GM12865 (cell line): ENCODE results near the gene ATF7.

Experiments used
- DNase-seq: peaks from one replicate; pipeline ENCODE4 v3.0.0; 2010; ENCODE audit warnings: low read depth
- H3K4me3 ChIP-seq: 2 replicates; pipeline ENCODE4 v1.5.1; 2011; ENCODE audit warnings: mild to moderate bottlenecking, low read depth, low read length, control low read depth
- CTCF ChIP-seq: IDR thresholded peaks from 2 replicates; pipeline ENCODE4 v1.5.1; 2011; ENCODE audit warnings: low read length, control low read depth, low read depth, inconsistent platforms; ENCODE audit not compliant: insufficient read depth; ENCODE audit errors: missing control alignments

ATF7 gene

GRCh38 chr12:53499266-53500141 is 126.7 kb downstream of the ATF7 start, which contains the start of gene MAP3K12:
Gene MAP3K12 (minus strand): TSS chr12:53499458. CDS start chr12:53487391, 12,067 bp downstream.
- TF ChIP-seq CTCF = no peak
- DNase-seq = peak; percentile 68
- peak within 1 kb of the TSS; percentile 66 for H3K4me3 ChIP-seq

GRCh38 chr12:53498235-53498630 is 127.9 kb downstream of the ATF7 start:
- DNase-seq = no peak
- TF ChIP-seq CTCF = no peak
- no peak overlapping the region for H3K4me3 ChIP-seq

GRCh38 chr12:53497461-53497860 is 128.7 kb downstream of the ATF7 start:
- TF ChIP-seq CTCF = no peak
- no peak overlapping the region for H3K4me3 ChIP-seq
- DNase-seq = no peak

GRCh38 chr12:53496752-53497032 is 129.5 kb downstream of the ATF7 start:
- TF ChIP-seq CTCF = no peak
- no peak for DNase-seq
- no peak overlapping the region for H3K4me3 ChIP-seq

- TF ChIP-seq CTCF = no peak
- no peak overlapping the region for H3K4me3 ChIP-seq
- no peak for DNase-seq
These were observed 130.1 kb downstream of the ATF7 start for GRCh38 chr12:53495903-53496751.

- peak overlapping the region; percentile 70 for H3K4me3 ChIP-seq
- no peak for TF ChIP-seq CTCF
- DNase-seq = no peak
These were observed 132.4 kb downstream of the ATF7 start for GRCh38 chr12:53493610-53494391.
